ENCODE results near the gene SLC6A6.

DNA sequence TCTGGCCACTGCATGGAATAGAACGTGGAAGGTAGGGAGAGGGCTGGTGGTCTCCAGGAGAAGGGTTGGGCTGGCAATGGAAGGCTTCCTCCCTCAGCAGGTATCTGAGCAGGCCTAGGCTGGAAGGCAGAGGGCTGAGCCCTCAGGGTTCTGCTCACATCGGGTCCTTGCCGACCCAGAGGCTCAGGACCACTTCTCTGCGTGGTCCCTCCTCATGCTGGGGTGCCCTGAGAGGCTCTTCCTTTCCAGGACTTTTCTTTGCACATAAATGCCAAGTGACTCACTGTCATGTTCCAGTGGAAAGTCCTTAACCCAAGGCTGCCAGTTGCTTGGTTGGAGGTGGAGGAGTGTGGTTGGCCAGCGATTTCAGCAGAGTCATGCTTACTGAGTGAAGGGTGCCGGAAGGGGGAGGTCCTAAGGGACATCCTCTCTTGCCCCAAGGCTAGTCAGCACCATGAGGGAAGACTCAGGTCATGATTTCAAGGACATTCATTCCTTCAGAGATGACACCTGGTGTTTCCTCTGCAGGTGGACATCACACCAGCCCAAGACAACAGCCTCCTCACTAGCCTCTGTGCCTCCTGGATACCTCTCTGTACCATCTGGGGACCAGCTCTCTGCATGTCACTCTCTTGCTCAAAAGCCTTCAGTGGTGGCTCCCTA lies 8.2 kb downstream of the SLC6A6 start:
- no peak for TF ChIP-seq CTCF (IDR thresholded peaks at IDR 0.05)
- no peak for TF ChIP-seq POLR2A (IDR thresholded peaks at IDR 0.05)

Data from gastroesophageal sphincter (tissue), 3 donors.